Nephron (organoid): Measurements from ENCODE around the gene TBX5.

Source experiments
- H3K27ac Mint-ChIP-seq, 3 experiments: 2 replicates each; pipeline ENCODE4 v1.8.0; 2020; ENCODE audit warnings: mixed read lengths in 3 of 3, mild to moderate bottlenecking in 2 of 3, moderate library complexity in 1 of 3
- H3K27me3 Mint-ChIP-seq: 2 replicates; pipeline ENCODE4 v1.8.0; 2021; ENCODE audit warnings: low read depth, mild to moderate bottlenecking, moderate library complexity, mixed read lengths
- H3K36me3 Mint-ChIP-seq: 2 replicates; pipeline ENCODE4 v1.8.0; 2020; ENCODE audit warnings: low read depth, mixed read lengths
- H3K4me1 Mint-ChIP-seq: 2 replicates; pipeline ENCODE4 v1.8.0; 2020; ENCODE audit warnings: mixed read lengths
- H3K4me3 Mint-ChIP-seq, 3 experiments: 2 replicates each; pipeline ENCODE4 v1.8.0; 2020; ENCODE audit warnings: mild to moderate bottlenecking in 3 of 3, mixed read lengths in 3 of 3, moderate library complexity in 2 of 3
- H3K9me3 Mint-ChIP-seq: 2 replicates; pipeline ENCODE4 v1.8.0; 2020; ENCODE audit warnings: mixed read lengths
- CTCF ChIP-seq, 3 experiments: fragments of 200-600 bp; sonication (generic); IDR thresholded peaks; one replicate each; pipeline ENCODE4 v1.5.0; 2021; ENCODE audit warnings: antibody characterized with exemption in 3 of 3; ENCODE audit not compliant: unreplicated experiment in 3 of 3

The TBX5 gene

GRCh38 chr12:114438635-114439256 lies 32.8 kb upstream of the TBX5 start:
- Mint-ChIP-seq H3K4me3 (no peak overlapping the region), H3K9me3 (peaks cover 16% of the 10 kb centered on the region), H3K27ac (no peak overlapping the region), H3K4me1 (no peaks in the 10 kb centered on the region), H3K27me3 (peaks cover 100% of the 10 kb centered on the region), H3K36me3 (no peaks in the 10 kb centered on the region)
- TF ChIP-seq CTCF (IDR thresholded peaks at IDR 0.05; ENCODE audit: unreplicated experiment in 3 of 3): no peak

GRCh38 chr12:114434341-114434740 lies 28.4 kb upstream of the TBX5 start:
- Mint-ChIP-seq H3K36me3 (no peaks in the 10 kb centered on the region), H3K27ac (no peak overlapping the region), H3K27me3 (peaks cover 94% of the 10 kb centered on the region), H3K4me3 (no peak overlapping the region), H3K9me3 (peaks cover 16% of the 10 kb centered on the region), H3K4me1 (no peaks in the 10 kb centered on the region)
- no peak for TF ChIP-seq CTCF (IDR thresholded peaks at IDR 0.05; ENCODE audit: unreplicated experiment in 3 of 3)

GRCh38 chr12:114431902-114432301 lies 26.0 kb upstream of the TBX5 start:
- no peaks in the 10 kb centered on the region for H3K4me1 Mint-ChIP-seq
- no peak overlapping the region for H3K27ac Mint-ChIP-seq
- H3K36me3 Mint-ChIP-seq: no peaks in the 10 kb centered on the region
- peaks cover 94% of the 10 kb centered on the region for H3K27me3 Mint-ChIP-seq
- peaks cover 5% of the 10 kb centered on the region for H3K9me3 Mint-ChIP-seq
- H3K4me3 Mint-ChIP-seq: no peak overlapping the region
- no peak for TF ChIP-seq CTCF (IDR thresholded peaks at IDR 0.05; ENCODE audit: unreplicated experiment in 3 of 3)

GRCh38 chr12:114430306-114430705 lies 24.4 kb upstream of the TBX5 start:
- H3K27ac Mint-ChIP-seq: no peak overlapping the region
- no peak for TF ChIP-seq CTCF (IDR thresholded peaks at IDR 0.05; ENCODE audit: unreplicated experiment in 3 of 3)
- H3K36me3 Mint-ChIP-seq: no peaks in the 10 kb centered on the region
- no peak overlapping the region for H3K4me3 Mint-ChIP-seq
- H3K4me1 Mint-ChIP-seq: no peaks in the 10 kb centered on the region
- H3K27me3 Mint-ChIP-seq: peaks cover 94% of the 10 kb centered on the region
- no peaks in the 10 kb centered on the region for H3K9me3 Mint-ChIP-seq

GRCh38 chr12:114425031-114425626 lies 19.2 kb upstream of the TBX5 start:
- Mint-ChIP-seq H3K9me3 (no peaks in the 10 kb centered on the region), H3K27me3 (peaks cover 92% of the 10 kb centered on the region), H3K27ac (no peak overlapping the region), H3K4me3 (no peak overlapping the region), H3K36me3 (no peaks in the 10 kb centered on the region), H3K4me1 (no peaks in the 10 kb centered on the region)
- TF ChIP-seq CTCF (IDR thresholded peaks at IDR 0.05; ENCODE audit: unreplicated experiment in 3 of 3): no peak

GRCh38 chr12:114420944-114421335 lies 15.0 kb upstream of the TBX5 start:
- Mint-ChIP-seq H3K4me3 (no peak overlapping the region), H3K36me3 (no peaks in the 10 kb centered on the region), H3K27me3 (peaks cover 98% of the 10 kb centered on the region), H3K4me1 (no peaks in the 10 kb centered on the region), H3K9me3 (no peaks in the 10 kb centered on the region), H3K27ac (no peak overlapping the region)
- TF ChIP-seq CTCF (IDR thresholded peaks at IDR 0.05; ENCODE audit: unreplicated experiment in 3 of 3): no peak
